Body of pancreas (tissue), 4 donors: ENCODE results near the gene SAMD14.

Experiments used
- POLR2A ChIP-seq, 3 donors: fragments of 450-650 bp; IDR thresholded peaks; one replicate each; pipeline ENCODE4 v1.6.1; 2016; ENCODE audit warnings: antibody characterized with exemption in 3 of 3, mild to moderate bottlenecking in 2 of 3
- TF ChIP-seq, protein P1 (sequence below), 7 experiments: fragments of 450-650 bp in 4 of 7; fragments of 200-600 bp in 3 of 7; sonication (generic) in 3 of 7; IDR thresholded peaks; one replicate each; pipeline ENCODE4 v1.5.1; 2016 to 2019; ENCODE audit warnings: antibody characterized with exemption in 7 of 7

DNA sequence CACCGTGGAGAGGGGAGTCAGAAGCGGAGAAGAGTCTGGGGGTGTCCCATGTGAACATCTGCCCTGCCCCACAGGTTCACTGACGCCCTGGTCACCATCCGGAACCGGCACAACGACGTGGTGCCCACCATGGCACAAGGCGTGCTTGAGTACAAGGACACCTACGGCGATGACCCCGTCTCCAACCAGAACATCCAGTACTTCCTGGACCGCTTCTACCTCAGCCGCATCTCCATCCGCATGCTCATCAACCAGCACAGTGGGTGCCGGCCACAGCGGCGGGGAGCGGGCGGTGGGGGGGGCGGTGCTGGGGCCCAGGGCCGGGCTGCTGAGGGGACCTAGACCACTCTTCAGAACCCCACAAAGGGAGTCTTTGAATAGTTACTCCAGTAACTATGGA is 24.1 kb downstream of the SAMD14 start:
- TF ChIP-seq POLR2A (IDR thresholded peaks at IDR 0.05): no peak
- TF ChIP-seq, protein P1, sequence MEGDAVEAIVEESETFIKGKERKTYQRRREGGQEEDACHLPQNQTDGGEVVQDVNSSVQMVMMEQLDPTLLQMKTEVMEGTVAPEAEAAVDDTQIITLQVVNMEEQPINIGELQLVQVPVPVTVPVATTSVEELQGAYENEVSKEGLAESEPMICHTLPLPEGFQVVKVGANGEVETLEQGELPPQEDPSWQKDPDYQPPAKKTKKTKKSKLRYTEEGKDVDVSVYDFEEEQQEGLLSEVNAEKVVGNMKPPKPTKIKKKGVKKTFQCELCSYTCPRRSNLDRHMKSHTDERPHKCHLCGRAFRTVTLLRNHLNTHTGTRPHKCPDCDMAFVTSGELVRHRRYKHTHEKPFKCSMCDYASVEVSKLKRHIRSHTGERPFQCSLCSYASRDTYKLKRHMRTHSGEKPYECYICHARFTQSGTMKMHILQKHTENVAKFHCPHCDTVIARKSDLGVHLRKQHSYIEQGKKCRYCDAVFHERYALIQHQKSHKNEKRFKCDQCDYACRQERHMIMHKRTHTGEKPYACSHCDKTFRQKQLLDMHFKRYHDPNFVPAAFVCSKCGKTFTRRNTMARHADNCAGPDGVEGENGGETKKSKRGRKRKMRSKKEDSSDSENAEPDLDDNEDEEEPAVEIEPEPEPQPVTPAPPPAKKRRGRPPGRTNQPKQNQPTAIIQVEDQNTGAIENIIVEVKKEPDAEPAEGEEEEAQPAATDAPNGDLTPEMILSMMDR (IDR thresholded peaks at IDR 0.05): no peak
